Left lung (tissue), 10 donors: ENCODE measurements around the gene ST6GAL1. TPM values are rescaled to one million over a fixed set of nuclear protein-coding genes. Genes with fewer than 3 reads are reported as not detected.

ENCODE experiments used
- ATAC-seq: fragments of 200-7000 bp; cut with Tn5 transposase; one replicate; pipeline ENCODE4 v1.9.1; 2020; ENCODE audit warnings: moderate library complexity
- DNase-seq, 4 donors: peaks; one replicate each; pipeline ENCODE4 v3.0.0-alpha.2; 2013 to 2020
- H3K27ac ChIP-seq, 2 donors: fragments of 200-600 bp; sonication (generic) in 1 of 2; one replicate each; pipeline versions ENCODE4 v1.5.0 to v1.8.0; 2020 to 2021
- H3K27me3 ChIP-seq, 2 donors: fragments of 200-600 bp; sonication (generic) in 1 of 2; one replicate each; pipeline versions ENCODE4 v1.5.0 to v1.8.0; 2020 to 2021
- H3K36me3 ChIP-seq, 2 donors: fragments of 200-600 bp; sonication (generic) in 1 of 2; one replicate each; pipeline versions ENCODE4 v1.5.0 to v1.8.0; 2020 to 2021
- H3K4me1 ChIP-seq, 2 donors: fragments of 200-600 bp; one replicate each; pipeline ENCODE4 v1.8.0; 2021
- H3K4me3 ChIP-seq, 2 donors: fragments of 200-600 bp; sonication (generic) in 1 of 2; one replicate each; pipeline versions ENCODE4 v1.5.0 to v1.8.0; 2020 to 2021; ENCODE audit warnings: mild to moderate bottlenecking in 1 of 2
- H3K9me3 ChIP-seq, 2 donors: fragments of 200-600 bp; sonication (generic) in 1 of 2; one replicate each; pipeline versions ENCODE4 v1.5.0 to v1.8.0; 2020 to 2021
- intact Hi-C, 2 donors: fragments of 100-400 bp; cut with DNase I; formaldehyde crosslinking; loops; one replicate each; pipeline versions ENCODE4 v1.11.2 to v1.14.2; 2022
- polyA plus RNA-seq, 6 donors: library from polyadenylated mRNA; unstranded; fragments of 120-200 nt; gene quantifications; one replicate each; pipeline ENCODE4 v1.2.1, GENCODE V29; 2013; ENCODE audit not compliant: insufficient read length in 6 of 6
- total RNA-seq, 2 donors: library from RNA; stranded (reverse); fragmentation: NEBNext Ultra II Directional; extraction: Animal tissue kit (Norgen Biotek cat#: 25700); gene quantifications; one replicate each; pipeline ENCODE4 v1.2.1, GENCODE V29; 2021
- TF ChIP-seq, protein P1 (sequence below), 2 donors: fragments of 200-600 bp; sonication (generic) in 1 of 2; IDR thresholded peaks; one replicate each; pipeline versions ENCODE4 v1.5.0 to v1.8.0; 2021; ENCODE audit warnings: antibody characterized with exemption in 2 of 2
- donor health status: DM: no; HTN: yes; CAD: no.
- donor health status: DM: no; HTN: no; CAD: no.

Gene ST6GAL1
- total and polyA plus RNA-seq, 8 donors, result 45.5 to 132 (median 56.2) TPM

DNA sequence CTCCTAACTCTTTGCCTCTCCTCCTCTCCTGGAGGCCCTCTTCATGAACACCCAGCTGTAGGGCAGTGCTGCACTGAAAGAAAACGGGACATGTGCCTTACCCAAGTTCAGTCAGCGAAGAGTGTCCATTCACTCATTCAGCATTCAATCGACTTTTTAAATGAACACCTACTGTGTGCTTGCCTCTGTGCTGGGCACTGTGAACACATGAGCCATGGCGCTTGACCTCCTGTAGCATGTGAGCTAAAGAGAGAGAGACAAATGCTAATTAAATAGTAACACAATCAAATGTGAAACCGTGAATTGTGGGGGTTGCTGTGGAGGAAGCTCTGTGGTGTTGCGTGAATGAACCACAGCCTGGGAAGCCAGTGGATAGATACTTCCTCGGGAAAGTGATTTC, 43.4 kb downstream of the ST6GAL1 start:
- ATAC-seq, result no peak
- Histone ChIP-seq H3K27me3 (no peaks in the 10 kb centered on the region), H3K4me1 (peaks cover 0 to 17% of the 10 kb centered on the region in 2 donors), H3K36me3 (peaks cover 0 to 33% of the 10 kb centered on the region in 2 donors), H3K4me3 (no peak overlapping the region), H3K9me3 (no peaks in the 10 kb centered on the region), H3K27ac (no peak overlapping the region)
- no peak for DNase-seq
- TF ChIP-seq, protein P1, sequence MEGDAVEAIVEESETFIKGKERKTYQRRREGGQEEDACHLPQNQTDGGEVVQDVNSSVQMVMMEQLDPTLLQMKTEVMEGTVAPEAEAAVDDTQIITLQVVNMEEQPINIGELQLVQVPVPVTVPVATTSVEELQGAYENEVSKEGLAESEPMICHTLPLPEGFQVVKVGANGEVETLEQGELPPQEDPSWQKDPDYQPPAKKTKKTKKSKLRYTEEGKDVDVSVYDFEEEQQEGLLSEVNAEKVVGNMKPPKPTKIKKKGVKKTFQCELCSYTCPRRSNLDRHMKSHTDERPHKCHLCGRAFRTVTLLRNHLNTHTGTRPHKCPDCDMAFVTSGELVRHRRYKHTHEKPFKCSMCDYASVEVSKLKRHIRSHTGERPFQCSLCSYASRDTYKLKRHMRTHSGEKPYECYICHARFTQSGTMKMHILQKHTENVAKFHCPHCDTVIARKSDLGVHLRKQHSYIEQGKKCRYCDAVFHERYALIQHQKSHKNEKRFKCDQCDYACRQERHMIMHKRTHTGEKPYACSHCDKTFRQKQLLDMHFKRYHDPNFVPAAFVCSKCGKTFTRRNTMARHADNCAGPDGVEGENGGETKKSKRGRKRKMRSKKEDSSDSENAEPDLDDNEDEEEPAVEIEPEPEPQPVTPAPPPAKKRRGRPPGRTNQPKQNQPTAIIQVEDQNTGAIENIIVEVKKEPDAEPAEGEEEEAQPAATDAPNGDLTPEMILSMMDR (IDR thresholded peaks at IDR 0.05), result no peak
- intact Hi-C loops, result no loop called here

DNA sequence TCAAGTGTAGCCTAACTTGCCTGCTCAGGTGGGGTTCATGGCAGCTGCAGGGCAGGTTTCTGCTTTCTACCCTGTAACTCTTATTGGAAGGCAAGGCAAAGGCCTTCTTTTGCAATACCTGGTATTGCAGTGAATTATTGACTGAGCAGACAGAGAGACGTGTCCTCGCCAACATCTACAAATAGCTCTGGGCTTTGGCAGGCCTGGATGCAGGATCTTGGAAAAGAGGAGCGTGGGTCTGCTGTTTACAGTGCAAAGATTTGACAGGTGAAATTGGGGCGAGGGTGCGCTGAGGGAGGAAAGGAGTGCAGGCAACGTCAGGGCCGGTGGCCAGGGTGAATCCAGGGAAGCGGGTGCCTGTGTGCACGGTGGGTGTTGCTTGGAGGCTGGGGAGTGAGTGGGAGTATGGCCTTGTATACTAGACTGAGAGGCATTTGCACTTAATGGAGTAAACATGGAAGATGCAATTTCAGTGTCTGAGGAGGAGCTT, 44.5 kb downstream of the ST6GAL1 start:
- intact Hi-C loops, result no loop called here
- TF ChIP-seq, protein P1 (IDR thresholded peaks at IDR 0.05), result no peak
- H3K9me3 ChIP-seq, result no peaks in the 10 kb centered on the region
- DNase-seq (no peak), ATAC-seq (no peak)
- no peaks in the 10 kb centered on the region for H3K27me3 ChIP-seq
- H3K4me1 ChIP-seq, result peaks cover 0 to 11% of the 10 kb centered on the region in 2 donors
- H3K36me3 ChIP-seq, result peaks cover 0 to 41% of the 10 kb centered on the region in 2 donors
- no peak overlapping the region for H3K4me3 ChIP-seq
- no peak overlapping the region for H3K27ac ChIP-seq

DNA sequence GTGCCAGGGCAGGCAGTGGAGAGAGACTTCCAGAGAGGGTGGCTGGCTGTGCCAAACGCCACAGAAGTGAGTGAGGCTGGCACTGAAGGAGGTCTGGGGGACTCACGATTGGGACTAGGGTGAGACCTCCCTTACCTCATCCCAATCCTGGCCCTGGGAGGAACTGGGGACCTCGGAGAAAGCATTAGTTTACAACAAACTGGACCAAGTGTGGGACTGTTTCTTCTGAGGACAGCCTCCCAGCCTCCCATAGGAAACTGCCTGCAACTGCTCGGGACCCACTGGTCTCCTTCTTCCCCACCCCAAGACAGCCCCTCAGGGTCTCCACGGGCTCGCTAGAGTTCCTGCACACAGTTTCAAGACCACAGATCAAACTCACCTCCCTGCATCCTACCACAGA, 45.4 kb downstream of the ST6GAL1 start:
- Histone ChIP-seq H3K4me3 (no peak overlapping the region), H3K4me1 (peaks cover 0 to 9% of the 10 kb centered on the region in 2 donors), H3K27ac (no peak overlapping the region), H3K9me3 (no peaks in the 10 kb centered on the region), H3K27me3 (no peaks in the 10 kb centered on the region), H3K36me3 (peaks cover 0 to 45% of the 10 kb centered on the region in 2 donors)
- ATAC-seq, result no peak
- DNase-seq, result no peak
- intact Hi-C loops, result no loop called here
- TF ChIP-seq, protein P1 (IDR thresholded peaks at IDR 0.05), result no peak

DNA sequence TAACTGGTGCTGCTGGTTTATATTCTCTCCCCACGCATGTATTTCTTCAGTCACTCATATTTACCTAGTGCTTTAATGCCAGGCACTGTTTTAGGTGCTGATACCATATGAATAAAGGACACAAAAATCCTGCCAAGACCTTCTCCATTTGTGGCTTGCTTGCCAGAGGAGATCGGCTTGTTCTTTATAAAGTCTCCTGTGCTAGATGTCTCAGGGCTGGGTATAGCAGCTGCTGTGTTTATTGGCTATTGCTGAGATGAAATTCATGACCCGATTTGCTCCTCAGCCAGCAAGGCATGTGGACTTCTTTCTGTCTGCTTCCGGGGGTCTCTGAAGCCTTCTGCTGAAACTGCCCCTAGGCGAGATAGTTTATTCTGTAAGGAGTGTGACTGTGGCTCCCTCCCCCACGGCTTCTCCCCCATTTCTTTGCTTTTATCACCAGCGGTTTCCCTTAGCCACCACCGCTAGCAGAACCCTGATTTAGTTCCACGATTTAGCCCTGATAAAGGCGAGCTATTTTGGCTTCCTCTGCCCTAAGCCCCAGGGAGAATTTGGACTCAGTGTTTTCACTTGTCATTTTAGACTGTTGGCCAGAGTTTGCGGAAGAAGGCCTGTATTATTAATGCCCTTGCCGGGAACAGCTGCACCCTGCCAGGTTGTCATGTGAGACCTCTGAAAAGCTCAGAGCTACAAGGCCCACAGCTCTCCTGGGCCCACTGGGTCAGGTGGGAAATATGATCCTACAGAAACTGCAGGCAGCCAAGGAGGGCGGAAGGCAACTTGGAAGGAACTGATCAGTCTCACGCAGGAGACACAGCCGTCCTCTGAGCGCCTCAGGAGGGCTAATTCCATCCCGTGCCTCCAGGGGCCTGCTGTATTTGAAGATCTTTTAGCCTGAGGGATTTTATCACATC, 46.8 kb downstream of the ST6GAL1 start:
- DNase-seq (peak in 1 of 4 donors; percentile 19), ATAC-seq (peak; percentile 57)
- no peaks in the 10 kb centered on the region for H3K27me3 ChIP-seq
- TF ChIP-seq, protein P1 (IDR thresholded peaks at IDR 0.05), result no peak
- H3K4me3 ChIP-seq, result no peak overlapping the region
- H3K9me3 ChIP-seq, result no peaks in the 10 kb centered on the region
- no peaks in the 10 kb centered on the region for H3K4me1 ChIP-seq
- intact Hi-C loops, result no loop called here
- H3K36me3 ChIP-seq, result peaks cover 0 to 49% of the 10 kb centered on the region in 2 donors
- H3K27ac ChIP-seq, result no peak overlapping the region

DNA sequence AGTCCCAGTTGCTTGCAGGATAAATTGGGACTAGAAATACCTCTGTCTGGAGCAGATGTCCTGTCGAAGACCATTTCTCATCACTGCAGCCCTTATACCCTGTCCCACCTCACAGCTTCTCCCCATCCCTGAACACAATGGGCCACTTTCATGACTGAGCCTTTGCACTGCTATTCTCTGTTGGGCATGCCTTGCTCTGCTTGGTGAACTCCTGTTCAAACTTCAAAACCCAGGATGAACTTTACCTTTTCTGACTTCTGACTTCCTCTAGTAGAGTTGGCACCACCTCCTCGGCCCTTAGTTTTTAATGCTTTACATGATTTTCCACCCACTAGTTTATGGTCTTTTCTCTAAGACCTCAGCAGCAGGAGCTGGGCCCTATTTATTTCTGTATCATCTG, 48.4 kb downstream of the ST6GAL1 start:
- TF ChIP-seq, protein P1 (IDR thresholded peaks at IDR 0.05), result no peak
- ATAC-seq, result no peak
- intact Hi-C loops, result no loop called here
- Histone ChIP-seq H3K27ac (no peak overlapping the region), H3K4me1 (no peaks in the 10 kb centered on the region), H3K36me3 (peaks cover 0 to 36% of the 10 kb centered on the region in 2 donors), H3K9me3 (no peaks in the 10 kb centered on the region), H3K4me3 (no peak overlapping the region), H3K27me3 (no peaks in the 10 kb centered on the region)
- DNase-seq, result no peak
